GM12864 (cell line): ENCODE measurements around the gene SLC6A3.
"Not testable (repeated sequence)": the region's sequence is repeated elsewhere in the genome, so short reads cannot be mapped to it uniquely, and the experiment has no call there.

Source experiments
- DNase-seq: peaks from one replicate; pipeline ENCODE4 v3.0.0-alpha.2; 2011; ENCODE audit warnings: low read depth
- H3K4me3 ChIP-seq: 2 replicates; pipeline ENCODE4 v1.5.1; 2011; ENCODE audit warnings: mild to moderate bottlenecking, low read depth, low read length, control low read depth
- TF ChIP-seq, protein P1 (sequence below): IDR thresholded peaks from 2 replicates; pipeline ENCODE4 v1.5.1; 2011; ENCODE audit warnings: low read depth, mild to moderate bottlenecking, moderate library complexity, low read length, control low read depth, inconsistent platforms; ENCODE audit errors: missing control alignments

Gene SLC6A3

DNA sequence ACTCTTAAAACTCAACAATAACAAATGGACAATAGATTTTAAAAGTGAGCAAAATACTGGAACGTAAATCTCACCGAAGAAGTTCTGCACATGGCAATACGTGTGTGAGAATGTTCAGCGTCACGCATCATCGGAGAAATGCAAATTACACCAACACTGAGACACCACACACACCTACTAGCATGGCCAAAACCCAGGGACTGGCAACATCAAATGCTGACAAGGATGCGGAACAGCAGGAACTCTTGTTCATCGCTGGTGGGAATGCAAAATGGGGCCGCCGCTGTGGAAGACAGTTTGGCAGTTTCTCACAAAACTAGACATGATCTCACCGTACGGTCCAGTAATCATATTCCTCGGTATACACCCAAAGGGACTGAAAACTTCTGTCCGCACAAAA lies 78.7 kb downstream of the SLC6A3 start:
- TF ChIP-seq, protein P1, sequence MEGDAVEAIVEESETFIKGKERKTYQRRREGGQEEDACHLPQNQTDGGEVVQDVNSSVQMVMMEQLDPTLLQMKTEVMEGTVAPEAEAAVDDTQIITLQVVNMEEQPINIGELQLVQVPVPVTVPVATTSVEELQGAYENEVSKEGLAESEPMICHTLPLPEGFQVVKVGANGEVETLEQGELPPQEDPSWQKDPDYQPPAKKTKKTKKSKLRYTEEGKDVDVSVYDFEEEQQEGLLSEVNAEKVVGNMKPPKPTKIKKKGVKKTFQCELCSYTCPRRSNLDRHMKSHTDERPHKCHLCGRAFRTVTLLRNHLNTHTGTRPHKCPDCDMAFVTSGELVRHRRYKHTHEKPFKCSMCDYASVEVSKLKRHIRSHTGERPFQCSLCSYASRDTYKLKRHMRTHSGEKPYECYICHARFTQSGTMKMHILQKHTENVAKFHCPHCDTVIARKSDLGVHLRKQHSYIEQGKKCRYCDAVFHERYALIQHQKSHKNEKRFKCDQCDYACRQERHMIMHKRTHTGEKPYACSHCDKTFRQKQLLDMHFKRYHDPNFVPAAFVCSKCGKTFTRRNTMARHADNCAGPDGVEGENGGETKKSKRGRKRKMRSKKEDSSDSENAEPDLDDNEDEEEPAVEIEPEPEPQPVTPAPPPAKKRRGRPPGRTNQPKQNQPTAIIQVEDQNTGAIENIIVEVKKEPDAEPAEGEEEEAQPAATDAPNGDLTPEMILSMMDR: no peak
- no peak overlapping the region for H3K4me3 ChIP-seq
- no peak for DNase-seq

DNA sequence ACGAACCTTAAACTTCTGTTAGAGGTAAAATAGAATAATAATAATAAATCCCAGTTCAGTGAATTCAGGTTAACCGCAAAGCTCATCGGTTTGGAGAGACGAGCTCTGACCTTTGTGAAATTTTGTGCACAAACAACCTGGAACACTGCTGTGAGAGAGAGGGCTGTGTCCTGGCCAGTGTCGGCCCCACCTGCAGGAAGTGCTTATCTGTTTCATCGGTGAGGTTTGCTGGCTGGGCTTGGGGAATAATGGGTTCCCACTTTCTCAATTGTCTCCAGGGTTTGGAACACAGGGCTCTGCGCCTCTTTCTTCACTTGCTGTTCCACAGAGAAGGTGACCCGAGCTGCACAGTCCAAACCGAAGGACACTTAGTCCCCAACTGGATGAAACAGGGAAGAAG lies 81.0 kb downstream of the SLC6A3 start:
- TF ChIP-seq, protein P1: no peak
- DNase-seq: no peak
- H3K4me3 ChIP-seq: no peak overlapping the region

DNA sequence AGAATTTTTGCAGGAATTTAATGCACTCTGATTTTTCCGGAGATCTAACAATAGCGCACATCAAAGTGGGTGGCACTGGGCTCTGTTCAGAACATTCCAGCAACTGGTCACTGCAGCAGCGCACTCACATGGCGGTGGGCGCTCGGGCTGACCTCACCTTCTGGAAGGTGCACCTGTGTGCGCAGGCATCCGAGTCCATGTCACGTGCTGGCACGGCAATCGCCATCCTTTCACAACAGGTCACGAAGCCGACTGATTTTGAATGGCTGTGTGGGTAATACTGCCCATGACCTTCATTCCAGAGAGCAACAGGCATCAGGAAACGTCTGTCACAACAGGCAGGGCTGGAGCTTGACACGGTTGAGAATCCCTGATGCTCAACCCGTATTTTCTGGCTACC lies 81.7 kb downstream of the SLC6A3 start:
- TF ChIP-seq, protein P1: no peak
- no peak for DNase-seq
- H3K4me3 ChIP-seq: no peak overlapping the region

DNA sequence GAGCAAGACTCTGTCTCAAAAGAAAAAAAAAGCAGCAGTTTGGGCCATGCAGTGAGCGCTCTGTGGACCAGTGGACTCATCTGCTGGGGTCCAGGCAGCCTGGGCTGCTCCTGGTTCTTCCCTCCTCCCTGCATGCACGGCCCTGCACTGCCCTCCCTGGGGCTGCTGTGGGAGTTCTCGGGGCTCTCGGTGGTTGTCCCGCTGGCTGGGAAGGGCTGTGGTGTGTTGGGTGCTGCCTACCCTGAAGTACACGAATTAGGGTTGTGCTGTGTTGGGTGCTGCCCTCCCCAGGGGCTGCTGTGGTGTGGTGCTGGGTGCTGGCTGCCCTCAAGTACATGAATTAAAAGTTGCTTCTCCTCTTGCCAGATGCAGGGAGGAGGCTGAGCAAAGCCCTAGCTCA lies 82.1 kb downstream of the SLC6A3 start:
- no peak overlapping the region for H3K4me3 ChIP-seq
- no peak for DNase-seq
- TF ChIP-seq, protein P1: no peak

DNA sequence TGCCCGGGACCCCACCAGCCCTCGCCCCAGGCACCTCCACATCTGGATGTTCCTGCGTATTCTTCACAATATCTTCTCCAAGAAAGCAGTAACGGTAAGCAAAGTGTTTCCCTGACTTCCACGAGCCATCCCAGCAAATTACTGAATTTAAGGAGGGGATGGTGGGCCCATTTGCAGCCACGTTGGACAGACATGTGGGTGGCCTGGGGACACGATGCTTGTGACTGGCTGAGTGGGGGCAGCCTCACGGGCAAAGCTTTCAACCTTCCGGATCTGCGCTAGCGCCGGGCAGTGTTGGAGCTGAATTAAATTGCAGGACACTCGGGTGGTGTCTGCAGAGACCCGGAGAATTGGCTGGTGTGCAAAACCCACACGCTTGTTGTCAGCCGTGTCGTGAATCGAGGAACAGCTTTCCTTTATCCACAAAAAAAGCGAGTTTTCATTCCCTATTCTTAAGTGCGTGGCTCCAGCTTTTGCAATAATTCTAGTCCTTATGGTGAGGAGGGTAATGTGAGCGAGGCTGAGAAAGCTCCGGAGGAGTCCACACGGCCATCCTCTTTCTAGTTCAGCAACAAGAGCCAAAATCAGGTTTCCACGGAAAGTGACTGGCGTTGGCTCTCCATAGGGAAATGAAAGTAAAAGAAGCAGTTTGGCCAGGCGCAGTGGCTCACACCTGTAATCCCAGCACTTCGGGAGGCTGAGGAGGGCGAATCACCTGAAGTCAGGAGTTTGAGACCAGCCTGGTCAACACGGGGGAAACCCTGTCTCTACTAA lies 82.8 kb downstream of the SLC6A3 start:
- no peak overlapping the region for H3K4me3 ChIP-seq
- DNase-seq: no peak
- TF ChIP-seq, protein P1: no peak

DNA sequence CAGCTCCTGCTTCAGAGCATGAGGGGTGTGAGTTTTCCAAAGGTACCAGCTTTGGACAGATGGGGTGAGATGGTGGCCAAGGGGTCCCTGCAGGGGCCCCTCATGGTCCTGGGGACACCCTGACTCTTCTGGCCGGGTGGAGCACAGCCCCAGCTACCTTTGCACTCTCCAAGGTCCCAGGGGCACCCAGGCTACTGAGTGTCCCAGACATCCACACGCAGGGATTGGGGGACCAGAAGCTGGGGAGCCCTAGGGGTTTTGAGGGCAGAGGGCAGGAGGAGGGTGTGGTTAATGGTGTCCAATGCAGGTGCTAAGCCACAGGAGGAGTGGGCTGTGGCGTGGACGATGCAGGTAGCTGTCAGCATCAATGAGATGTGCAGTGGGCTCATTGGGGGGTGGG lies 84.4 kb downstream of the SLC6A3 start:
- TF ChIP-seq, protein P1: no peak
- DNase-seq: no peak

DNA sequence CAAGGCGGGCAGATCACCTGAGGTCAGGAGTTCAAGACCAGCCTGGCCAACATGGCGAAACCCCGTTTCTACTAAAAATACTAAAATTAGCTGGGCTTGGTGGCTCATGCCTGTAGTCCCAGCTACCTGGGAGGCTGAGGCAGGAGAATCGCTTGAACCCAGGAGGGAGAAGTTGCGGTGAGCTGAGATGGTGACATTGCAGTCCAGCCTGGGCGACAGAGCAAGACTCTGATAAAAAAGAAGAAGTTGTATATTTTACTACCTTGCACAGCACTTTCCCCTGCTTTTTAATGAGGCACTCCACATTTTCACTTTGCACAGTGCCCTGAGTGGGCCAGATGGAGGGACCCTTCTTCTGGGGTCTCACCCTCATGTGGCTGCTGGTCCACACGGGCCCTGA lies 84.9 kb downstream of the SLC6A3 start:
- H3K4me3 ChIP-seq, DNase-seq: not testable (repeated sequence)

More for the DNA sequence above, 84.4 kb downstream of the SLC6A3 start:
- H3K4me3 ChIP-seq: no peak overlapping the region

DNA sequence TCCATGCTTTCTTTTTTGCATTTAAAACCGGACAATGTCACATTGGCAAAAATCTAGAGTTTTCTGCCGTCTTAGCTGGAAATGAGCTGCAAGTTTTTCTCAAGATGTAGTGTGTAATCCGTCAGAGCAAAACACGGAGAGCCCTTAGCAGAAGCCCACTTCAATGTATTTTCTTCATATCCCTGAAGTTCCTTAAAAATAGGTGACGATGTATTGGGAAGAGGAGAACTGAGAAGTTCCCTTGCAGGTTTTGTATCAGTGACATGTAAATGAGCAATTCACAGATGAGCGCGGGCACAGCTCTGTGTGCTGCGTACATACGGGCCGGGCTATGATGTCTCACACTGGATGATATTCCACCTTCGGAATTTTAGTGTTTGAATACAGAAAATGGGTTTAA lies 85.5 kb downstream of the SLC6A3 start:
- no peak for DNase-seq
- no peak overlapping the region for H3K4me3 ChIP-seq
- TF ChIP-seq, protein P1: no peak
